Astrocyte of the cerebellum (primary cell): Measurements from ENCODE around the gene OCIAD2.

Experiments used
- DNase-seq: peaks from one replicate; pipeline ENCODE4 v3.0.0-alpha.2; 2011; ENCODE audit warnings: low read depth
- H3K4me3 ChIP-seq: 2 replicates; pipeline ENCODE4 v1.5.1; 2011; ENCODE audit warnings: mild to moderate bottlenecking, low read depth, low read length, moderate library complexity
- in situ Hi-C: cut with HindIII; loops from 2 replicates; pipeline ENCODE4 v1.10.0; 2017; ENCODE audit warnings: low sequenced_read_pairs
- TF ChIP-seq, protein P1 (sequence below): IDR thresholded peaks from 2 replicates; pipeline ENCODE4 v1.5.1; 2012; ENCODE audit warnings: low read length, low read depth, moderate library complexity, mild to moderate bottlenecking; ENCODE audit errors: missing control alignments

OCIAD2 gene

DNA sequence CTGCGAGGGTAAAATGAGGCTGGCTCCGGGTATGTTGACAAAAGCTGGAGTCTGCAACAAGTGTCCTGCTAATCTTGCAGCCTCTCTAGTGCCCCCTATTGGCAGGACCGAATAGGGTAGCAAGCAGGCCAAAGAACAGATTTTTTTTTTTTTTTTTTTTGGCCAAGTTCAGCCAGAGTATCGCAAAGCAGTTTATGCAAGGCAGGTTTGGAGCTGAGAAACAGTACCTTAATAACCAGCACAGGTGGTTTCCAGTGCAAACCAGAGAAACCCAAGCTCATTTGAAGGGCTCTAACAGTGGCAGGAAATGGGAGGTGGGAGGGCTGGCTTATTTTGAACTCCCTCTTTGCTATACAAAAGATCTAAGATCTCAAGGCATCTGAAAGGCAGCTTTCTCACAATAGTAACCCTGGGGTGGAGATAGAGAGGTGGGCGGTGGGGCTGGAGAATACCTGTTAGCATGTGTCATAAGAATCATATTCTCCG, 38.2 kb upstream of the OCIAD2 start:
- no peak overlapping the region for H3K4me3 ChIP-seq
- in situ Hi-C loops = no loop called here
- TF ChIP-seq, protein P1, sequence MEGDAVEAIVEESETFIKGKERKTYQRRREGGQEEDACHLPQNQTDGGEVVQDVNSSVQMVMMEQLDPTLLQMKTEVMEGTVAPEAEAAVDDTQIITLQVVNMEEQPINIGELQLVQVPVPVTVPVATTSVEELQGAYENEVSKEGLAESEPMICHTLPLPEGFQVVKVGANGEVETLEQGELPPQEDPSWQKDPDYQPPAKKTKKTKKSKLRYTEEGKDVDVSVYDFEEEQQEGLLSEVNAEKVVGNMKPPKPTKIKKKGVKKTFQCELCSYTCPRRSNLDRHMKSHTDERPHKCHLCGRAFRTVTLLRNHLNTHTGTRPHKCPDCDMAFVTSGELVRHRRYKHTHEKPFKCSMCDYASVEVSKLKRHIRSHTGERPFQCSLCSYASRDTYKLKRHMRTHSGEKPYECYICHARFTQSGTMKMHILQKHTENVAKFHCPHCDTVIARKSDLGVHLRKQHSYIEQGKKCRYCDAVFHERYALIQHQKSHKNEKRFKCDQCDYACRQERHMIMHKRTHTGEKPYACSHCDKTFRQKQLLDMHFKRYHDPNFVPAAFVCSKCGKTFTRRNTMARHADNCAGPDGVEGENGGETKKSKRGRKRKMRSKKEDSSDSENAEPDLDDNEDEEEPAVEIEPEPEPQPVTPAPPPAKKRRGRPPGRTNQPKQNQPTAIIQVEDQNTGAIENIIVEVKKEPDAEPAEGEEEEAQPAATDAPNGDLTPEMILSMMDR = peak; percentile 23
- DNase-seq = no peak

GRCh38 chr4:48944252-48944651, 37.7 kb upstream of the OCIAD2 start:
- in situ Hi-C loops = no loop called here
- TF ChIP-seq, protein P1 = no peak
- H3K4me3 ChIP-seq = no peak overlapping the region
- DNase-seq = no peak

DNA sequence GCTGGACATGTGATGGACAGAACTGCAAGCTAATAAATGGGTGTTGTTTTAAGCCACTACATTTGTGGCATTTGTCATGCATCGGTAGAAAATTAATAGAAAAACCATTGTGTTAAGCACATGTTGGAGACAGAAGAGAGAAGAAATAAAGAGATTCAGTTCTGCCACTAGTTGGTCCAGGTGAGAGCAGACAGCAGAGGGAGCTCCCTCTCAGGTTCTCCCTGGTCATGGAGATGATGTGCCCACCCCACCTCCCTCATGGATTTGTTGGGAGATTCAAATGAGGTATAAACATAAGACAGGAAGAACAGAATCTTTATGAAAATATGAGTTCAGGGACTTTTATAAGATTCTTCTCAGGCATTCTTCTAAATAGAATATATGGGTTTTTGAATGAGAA, 36.8 kb upstream of the OCIAD2 start:
- no peak for DNase-seq
- TF ChIP-seq, protein P1 = peak; percentile 22
- no peak overlapping the region for H3K4me3 ChIP-seq
- in situ Hi-C loops = no loop called here

DNA sequence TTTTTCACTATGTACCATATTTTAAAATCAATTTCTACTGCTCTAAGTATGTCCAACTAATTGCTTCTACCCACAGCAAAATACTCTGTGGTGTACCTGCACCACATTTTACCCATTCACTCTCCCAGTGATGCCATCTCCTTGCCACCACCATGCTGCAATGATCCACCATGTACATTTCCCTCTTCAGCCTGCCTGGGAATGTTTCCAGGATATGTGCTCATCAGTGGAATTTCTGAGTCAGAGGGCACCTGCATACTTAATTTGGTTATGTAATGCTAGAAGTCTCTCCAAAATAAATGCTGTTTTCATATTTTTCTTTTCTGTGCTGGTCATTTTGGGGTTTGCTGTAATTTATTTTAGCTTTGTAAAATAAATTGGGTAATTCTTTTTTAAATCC, 33.2 kb upstream of the OCIAD2 start:
- TF ChIP-seq, protein P1 = no peak
- H3K4me3 ChIP-seq = no peak overlapping the region
- in situ Hi-C loops = no loop called here
- DNase-seq = peak; percentile 89

GRCh38 chr4:48938831-48939230, 32.3 kb upstream of the OCIAD2 start:
- in situ Hi-C loops = no loop called here
- DNase-seq = no peak
- H3K4me3 ChIP-seq = no peak overlapping the region
- TF ChIP-seq, protein P1 = no peak

DNA sequence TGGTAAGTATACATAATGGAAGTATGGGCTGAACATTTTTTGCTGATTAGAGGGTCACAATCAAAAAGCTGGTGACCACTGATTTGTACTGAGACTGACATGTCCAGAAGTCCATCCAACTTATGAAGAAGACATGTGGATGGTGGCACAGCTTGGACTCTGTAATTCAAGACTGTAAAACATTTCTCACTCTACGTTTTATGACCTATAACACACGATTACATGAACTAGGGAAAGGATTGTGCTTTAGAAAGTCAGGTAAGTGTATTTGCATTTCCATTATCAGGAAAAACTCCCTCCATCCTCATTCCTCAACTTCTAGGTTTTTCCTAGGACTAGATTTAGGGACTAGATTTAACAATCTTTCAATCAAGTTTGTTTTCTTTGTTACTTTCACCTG, 30.5 kb upstream of the OCIAD2 start:
- TF ChIP-seq, protein P1 = no peak
- H3K4me3 ChIP-seq = no peak overlapping the region
- DNase-seq = no peak
- in situ Hi-C loops = no loop called here

- TF ChIP-seq, protein P1 = no peak
- in situ Hi-C loops = no loop called here
- no peak overlapping the region for H3K4me3 ChIP-seq
- DNase-seq = no peak
Observed at GRCh38 chr4:48931459-48931858, 24.9 kb upstream of the OCIAD2 start.
